CD4-positive, alpha-beta memory T cell (primary cell): ENCODE measurements around the gene PTPN1. TPM values are rescaled to one million over a fixed set of nuclear protein-coding genes. Genes with fewer than 3 reads are reported as not detected.
A peak's percentile ranks its signal among the peaks of the same experiment; 100 is the strongest.

ENCODE experiments used
- CTCF ChIA-PET: fragments of 350-600 bp; sonication (Branson Sonifier 250); formaldehyde crosslinking; loops from one replicate; lab custom pipeline; 2021; ENCODE audit warnings: inconsistent platforms; ENCODE audit not compliant: partially characterized antibody; lab: Charles Lee
- POLR2A ChIA-PET: fragments of 350-600 bp; sonication (Branson Sonifier 250); formaldehyde crosslinking; loops from one replicate; lab custom pipeline; 2021; ENCODE audit not compliant: partially characterized antibody; lab: Charles Lee
- DNase-seq, 5 donors: peaks; one replicate each; pipeline versions ENCODE4 v3.0.0 to v3.0.0-alpha.2; 2020 to 2022; ENCODE audit warnings: mixed read lengths in 1 of 5
- H3K27ac ChIP-seq: one replicate; pipeline ENCODE4 v1.7.0; 2013; ENCODE audit warnings: low read depth, low read length
- H3K27me3 ChIP-seq: 2 replicates; pipeline ENCODE4 v1.7.0; 2013; ENCODE audit warnings: mild to moderate bottlenecking, low read length, moderate library complexity; ENCODE audit not compliant: insufficient read depth
- H3K36me3 ChIP-seq: 2 replicates; pipeline ENCODE4 v1.7.0; 2013; ENCODE audit warnings: mild to moderate bottlenecking, low read length, moderate library complexity; ENCODE audit not compliant: insufficient read depth
- H3K4me1 ChIP-seq: 2 replicates; pipeline ENCODE4 v1.7.0; 2013; ENCODE audit warnings: mild to moderate bottlenecking, low read length, moderate library complexity; ENCODE audit not compliant: insufficient read depth
- H3K4me3 ChIP-seq, 2 donors: one replicate each; pipeline ENCODE4 v1.7.0; 2013; ENCODE audit warnings: low read length in 2 of 2, mild to moderate bottlenecking in 1 of 2
- H3K9me3 ChIP-seq, 2 donors: one replicate each; pipeline ENCODE4 v1.7.0; 2013; ENCODE audit warnings: low read length in 2 of 2, control low read depth in 1 of 2; ENCODE audit not compliant: control insufficient read depth in 1 of 2
- H3K27ac Mint-ChIP-seq, 7 donors: one replicate each; pipeline ENCODE4 v1.8.0; 2020 to 2021; ENCODE audit warnings: mixed read lengths in 7 of 7, mild to moderate bottlenecking in 6 of 7, inconsistent platforms in 3 of 7, moderate library complexity in 3 of 7
- H3K27me3 Mint-ChIP-seq, 2 donors: one replicate each; pipeline ENCODE4 v1.8.0; 2020 to 2021; ENCODE audit warnings: mixed read lengths in 2 of 2
- H3K36me3 Mint-ChIP-seq, 2 donors: one replicate each; pipeline ENCODE4 v1.8.0; 2020 to 2021; ENCODE audit warnings: mixed read lengths in 2 of 2, inconsistent platforms in 1 of 2, mild to moderate bottlenecking in 1 of 2
- H3K4me1 Mint-ChIP-seq, 4 donors: one replicate each; pipeline ENCODE4 v1.8.0; 2020 to 2021; ENCODE audit warnings: mixed read lengths in 4 of 4, mild to moderate bottlenecking in 1 of 4
- H3K4me3 Mint-ChIP-seq, 8 donors: one replicate each; pipeline ENCODE4 v1.8.0; 2020 to 2021; ENCODE audit warnings: mixed read lengths in 8 of 8, mild to moderate bottlenecking in 7 of 8, moderate library complexity in 6 of 8, inconsistent platforms in 3 of 8
- H3K9me3 Mint-ChIP-seq, 8 donors: one replicate each; pipeline ENCODE4 v1.8.0; 2020 to 2021; ENCODE audit warnings: mixed read lengths in 8 of 8, mild to moderate bottlenecking in 5 of 8, inconsistent platforms in 3 of 8, moderate library complexity in 1 of 8
- intact Hi-C: fragments of 100-400 bp; cut with micrococcal nuclease; formaldehyde crosslinking; loops from one replicate; pipeline ENCODE4 v1.15.1; 2023
- polyA plus RNA-seq, 2 donors: library from polyadenylated mRNA; unstranded; fragments of 300-500 nt; fragmentation: Illumina TruSeq; gene quantifications; one replicate each; pipeline ENCODE4 v1.2.3, GENCODE V29; 2021
- total RNA-seq, 2 experiments: library from RNA; stranded (reverse); gene quantifications; one replicate each; pipeline ENCODE4 v1.2.3, GENCODE V29; 2021

The PTPN1 gene
- total and polyA plus RNA-seq, 4 experiments from 2014 or later: 21.0 to 61.5 (median 50.3) TPM

- Mint-ChIP-seq H3K9me3 (no peaks in the 10 kb centered on the region), H3K4me1 (peaks cover 59 to 78% (median 71%) of the 10 kb centered on the region in 4 donors), H3K36me3 (peaks cover 0 to 9% of the 10 kb centered on the region in 2 donors), H3K4me3 (peak overlapping the region in 6 of 8 donors; percentile 20 to 65 (median 33)), H3K27ac (peak overlapping the region; percentile 55 to 96 (median 84)), H3K27me3 (no peaks in the 10 kb centered on the region)
- CTCF ChIA-PET: interaction anchor here (0.8 to 1.5 kb wide), 3 partner anchors 15 to 67 kb away, joined by 3 to 4 read pairs (median 3); no protein-coding TSS in a partner anchor
- intact Hi-C loops: no loop called here
- Histone ChIP-seq H3K4me3 (no peak overlapping the region), H3K9me3 (no peaks in the 10 kb centered on the region), H3K4me1 (peaks cover 97% of the 10 kb centered on the region), H3K27ac (peak overlapping the region; percentile 65), H3K27me3 (no peaks in the 10 kb centered on the region), H3K36me3 (no peaks in the 10 kb centered on the region)
- POLR2A ChIA-PET: interaction anchor here (0.6 to 6.3 kb wide), 3 partner anchors 11 to 38 kb away, joined by 3 to 76 read pairs (median 4); partner anchors contain the start of gene PTPN1
- no peak for DNase-seq
Observed at GRCh38 chr20:50521221-50522052, 11.3 kb downstream of the PTPN1 start.

- peaks cover 97% of the 10 kb centered on the region for H3K4me1 ChIP-seq
- peaks cover 54 to 71% (median 65%) of the 10 kb centered on the region in 4 donors for H3K4me1 Mint-ChIP-seq
- H3K4me3 ChIP-seq: no peak overlapping the region
- CTCF ChIA-PET: interaction anchor here (0.8 to 2.0 kb wide), 4 partner anchors 15 to 66 kb away, joined by 3 to 5 read pairs (median 4); no protein-coding TSS in a partner anchor
- peaks cover 0 to 9% of the 10 kb centered on the region in 2 donors for H3K36me3 Mint-ChIP-seq
- intact Hi-C loops: no loop called here
- no peak for DNase-seq
- peak overlapping the region in 2 of 8 donors; percentile 19 to 38 for H3K4me3 Mint-ChIP-seq
- H3K27me3 Mint-ChIP-seq: no peaks in the 10 kb centered on the region
- H3K27ac ChIP-seq: peak overlapping the region; percentile 11
- H3K36me3 ChIP-seq: peaks cover 3% of the 10 kb centered on the region
- peak overlapping the region in 5 of 7 donors; percentile 51 to 96 (median 84) for H3K27ac Mint-ChIP-seq
- H3K27me3 ChIP-seq: no peaks in the 10 kb centered on the region
- POLR2A ChIA-PET: interaction anchor here (0.6 to 6.3 kb wide), 3 partner anchors 8 to 19 kb away, joined by 3 to 76 read pairs (median 3); partner anchors contain the start of gene PTPN1
- H3K9me3 ChIP-seq: no peaks in the 10 kb centered on the region
- H3K9me3 Mint-ChIP-seq: no peaks in the 10 kb centered on the region
Observed at GRCh38 chr20:50522053-50522674, 12.0 kb downstream of the PTPN1 start.

- Histone ChIP-seq H3K36me3 (peaks cover 7% of the 10 kb centered on the region), H3K4me1 (peaks cover 97% of the 10 kb centered on the region), H3K9me3 (no peaks in the 10 kb centered on the region), H3K4me3 (no peak overlapping the region), H3K27me3 (no peaks in the 10 kb centered on the region), H3K27ac (peak overlapping the region; percentile 12)
- peaks cover 40 to 56% (median 51%) of the 10 kb centered on the region in 4 donors for H3K4me1 Mint-ChIP-seq
- peaks cover 0 to 9% of the 10 kb centered on the region in 2 donors for H3K36me3 Mint-ChIP-seq
- DNase-seq: no peak
- no peaks in the 10 kb centered on the region for H3K9me3 Mint-ChIP-seq
- intact Hi-C loops: no loop called here
- ChIA-PET POLR2A (interaction anchor here (0.6 to 6.3 kb wide), 4 partner anchors 9 to 40 kb away, joined by 3 to 76 read pairs (median 4); partner anchors contain the start of gene PTPN1), CTCF (interaction anchor here (0.7 to 2.1 kb wide), 7 partner anchors 8 to 65 kb away, joined by 3 to 7 read pairs (median 5); no protein-coding TSS in a partner anchor)
- H3K27me3 Mint-ChIP-seq: no peaks in the 10 kb centered on the region
- H3K4me3 Mint-ChIP-seq: peak overlapping the region; percentile 10 to 81 (median 66)
- peak overlapping the region; percentile 44 to 96 (median 84) for H3K27ac Mint-ChIP-seq
Observed at GRCh38 chr20:50523552-50524167, 13.5 kb downstream of the PTPN1 start.

GRCh38 chr20:50525681-50526080 lies 15.5 kb downstream of the PTPN1 start:
- H3K27ac Mint-ChIP-seq: no peak overlapping the region
- Histone ChIP-seq H3K36me3 (peaks cover 7% of the 10 kb centered on the region), H3K27ac (no peak overlapping the region), H3K4me1 (peaks cover 96% of the 10 kb centered on the region), H3K4me3 (no peak overlapping the region), H3K9me3 (no peaks in the 10 kb centered on the region), H3K27me3 (no peaks in the 10 kb centered on the region)
- intact Hi-C loops: no loop called here
- peaks cover 35 to 38% (median 36%) of the 10 kb centered on the region in 4 donors for H3K4me1 Mint-ChIP-seq
- H3K27me3 Mint-ChIP-seq: no peaks in the 10 kb centered on the region
- DNase-seq: no peak
- H3K9me3 Mint-ChIP-seq: no peaks in the 10 kb centered on the region
- no peak overlapping the region for H3K4me3 Mint-ChIP-seq
- ChIA-PET CTCF (interaction anchor here (0.7 to 2.6 kb wide), 4 partner anchors 13 to 64 kb away, joined by 3 to 6 read pairs (median 4); no protein-coding TSS in a partner anchor), POLR2A (interaction anchor here (1.3 to 2.0 kb wide), 2 partner anchors 14 to 15 kb away, joined by 4 to 7 read pairs; no protein-coding TSS in a partner anchor)
- H3K36me3 Mint-ChIP-seq: peaks cover 0 to 5% of the 10 kb centered on the region in 2 donors

- peaks cover 95% of the 10 kb centered on the region for H3K4me1 ChIP-seq
- H3K4me3 Mint-ChIP-seq: no peak overlapping the region
- H3K9me3 ChIP-seq: no peaks in the 10 kb centered on the region
- DNase-seq: no peak
- no peaks in the 10 kb centered on the region for H3K9me3 Mint-ChIP-seq
- H3K27ac ChIP-seq: no peak overlapping the region
- no peak overlapping the region for H3K4me3 ChIP-seq
- CTCF ChIA-PET: interaction anchor here (0.5 to 2.6 kb wide), 5 partner anchors 21 to 476 kb away, joined by 3 to 6 read pairs (median 4); no protein-coding TSS in a partner anchor
- peaks cover 33 to 35% (median 35%) of the 10 kb centered on the region in 4 donors for H3K4me1 Mint-ChIP-seq
- POLR2A ChIA-PET: interaction anchor here (1.3 to 2.0 kb wide), 2 partner anchors 14 to 15 kb away, joined by 4 to 7 read pairs; no protein-coding TSS in a partner anchor
- peaks cover 0 to 5% of the 10 kb centered on the region in 2 donors for H3K36me3 Mint-ChIP-seq
- no peaks in the 10 kb centered on the region for H3K27me3 Mint-ChIP-seq
- no peak overlapping the region for H3K27ac Mint-ChIP-seq
- H3K27me3 ChIP-seq: no peaks in the 10 kb centered on the region
- H3K36me3 ChIP-seq: peaks cover 7% of the 10 kb centered on the region
- intact Hi-C loops: no loop called here
Observed at GRCh38 chr20:50526403-50526989, 16.3 kb downstream of the PTPN1 start.

- H3K4me1 ChIP-seq: peaks cover 95% of the 10 kb centered on the region
- ChIA-PET POLR2A (interaction anchor here (2.0 kb wide), 1 partner anchor 15 kb away, joined by 7 read pairs; no protein-coding TSS in a partner anchor), CTCF (interaction anchor here (0.5 to 2.6 kb wide), 3 partner anchors 45 to 477 kb away, joined by 3 to 6 read pairs (median 3); no protein-coding TSS in a partner anchor)
- Mint-ChIP-seq H3K4me3 (no peak overlapping the region), H3K9me3 (no peaks in the 10 kb centered on the region), H3K27me3 (no peaks in the 10 kb centered on the region), H3K36me3 (peaks cover 0 to 9% of the 10 kb centered on the region in 2 donors), H3K27ac (no peak overlapping the region), H3K4me1 (peaks cover 34 to 35% (median 34%) of the 10 kb centered on the region in 4 donors)
- intact Hi-C loops: no loop called here
- H3K36me3 ChIP-seq: peaks cover 7% of the 10 kb centered on the region
- DNase-seq: no peak
- H3K4me3 ChIP-seq: no peak overlapping the region
- no peak overlapping the region for H3K27ac ChIP-seq
- no peaks in the 10 kb centered on the region for H3K9me3 ChIP-seq
- no peaks in the 10 kb centered on the region for H3K27me3 ChIP-seq
Observed at GRCh38 chr20:50527068-50527605, 17.0 kb downstream of the PTPN1 start.
